ENCODE results near the gene CABYR.

CABYR gene

DNA sequence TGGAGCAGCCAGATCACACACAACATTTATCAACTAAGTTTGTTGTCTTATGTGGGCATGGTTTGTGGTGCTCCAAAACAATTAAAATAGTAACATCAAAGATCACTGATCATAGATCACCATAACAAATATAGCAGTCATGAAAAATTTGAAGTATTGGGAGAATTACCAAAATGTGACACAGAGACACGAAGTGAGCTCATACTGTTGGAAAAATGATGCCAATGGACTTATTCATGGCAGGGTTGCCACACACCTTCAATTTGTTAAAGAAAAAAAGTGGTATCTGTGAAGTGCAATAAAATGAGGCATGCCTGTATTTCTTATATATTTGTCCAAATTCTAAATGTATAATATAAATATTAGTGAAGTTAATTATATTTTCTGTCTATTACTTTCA lies 42.9 kb upstream of the CABYR start:
- Mint-ChIP-seq H3K27me3 (ENCODE audit: low read depth, poor library complexity) (peaks cover 4% of the 10 kb centered on the region), H3K9me3 (peaks cover 34% of the 10 kb centered on the region), H3K27ac (no peak overlapping the region), H3K4me3 (no peak overlapping the region), H3K4me1 (no peaks in the 10 kb centered on the region), H3K36me3 (ENCODE audit: low read depth) (peaks cover 75% of the 10 kb centered on the region)
- DNase-seq = no peak
- TF ChIP-seq, protein P1, sequence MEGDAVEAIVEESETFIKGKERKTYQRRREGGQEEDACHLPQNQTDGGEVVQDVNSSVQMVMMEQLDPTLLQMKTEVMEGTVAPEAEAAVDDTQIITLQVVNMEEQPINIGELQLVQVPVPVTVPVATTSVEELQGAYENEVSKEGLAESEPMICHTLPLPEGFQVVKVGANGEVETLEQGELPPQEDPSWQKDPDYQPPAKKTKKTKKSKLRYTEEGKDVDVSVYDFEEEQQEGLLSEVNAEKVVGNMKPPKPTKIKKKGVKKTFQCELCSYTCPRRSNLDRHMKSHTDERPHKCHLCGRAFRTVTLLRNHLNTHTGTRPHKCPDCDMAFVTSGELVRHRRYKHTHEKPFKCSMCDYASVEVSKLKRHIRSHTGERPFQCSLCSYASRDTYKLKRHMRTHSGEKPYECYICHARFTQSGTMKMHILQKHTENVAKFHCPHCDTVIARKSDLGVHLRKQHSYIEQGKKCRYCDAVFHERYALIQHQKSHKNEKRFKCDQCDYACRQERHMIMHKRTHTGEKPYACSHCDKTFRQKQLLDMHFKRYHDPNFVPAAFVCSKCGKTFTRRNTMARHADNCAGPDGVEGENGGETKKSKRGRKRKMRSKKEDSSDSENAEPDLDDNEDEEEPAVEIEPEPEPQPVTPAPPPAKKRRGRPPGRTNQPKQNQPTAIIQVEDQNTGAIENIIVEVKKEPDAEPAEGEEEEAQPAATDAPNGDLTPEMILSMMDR (IDR thresholded peaks at IDR 0.05) = no peak

DNA sequence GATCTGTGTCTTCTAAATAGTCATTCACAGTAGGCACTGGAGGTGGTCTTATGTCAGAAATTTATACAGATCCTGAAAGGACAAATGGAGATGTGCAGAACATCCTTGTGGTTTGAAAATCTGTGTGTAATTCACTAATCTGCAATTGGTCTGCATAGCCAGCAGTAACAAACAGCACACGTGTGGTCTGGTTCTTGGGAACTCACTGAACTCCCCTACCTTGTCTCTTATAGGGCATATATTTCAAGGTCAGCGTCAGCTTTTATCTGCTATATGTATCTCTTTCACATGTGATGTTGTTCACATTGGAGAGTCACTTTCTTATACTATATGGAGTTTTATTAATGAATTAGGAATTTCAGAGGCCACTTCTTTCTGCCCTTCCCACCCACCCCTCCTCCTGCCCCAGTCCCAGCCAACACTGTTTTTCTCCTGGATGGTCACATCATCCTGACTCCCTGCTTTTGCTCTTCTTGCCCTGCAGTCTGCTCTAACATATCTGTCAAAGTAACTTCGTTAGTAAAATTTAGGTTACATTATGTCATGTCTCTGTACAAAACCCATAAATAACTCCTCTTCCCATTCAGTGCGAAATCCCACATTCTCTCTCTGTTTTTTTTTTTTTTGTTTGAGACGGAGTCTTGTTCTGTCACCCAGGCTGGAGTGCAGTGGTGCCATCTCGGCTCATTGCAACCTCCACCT lies 35.4 kb upstream of the CABYR start:
- Mint-ChIP-seq H3K4me1 (peaks cover 5% of the 10 kb centered on the region), H3K36me3 (ENCODE audit: low read depth) (peaks cover 34% of the 10 kb centered on the region), H3K4me3 (no peak overlapping the region), H3K9me3 (peaks cover 8% of the 10 kb centered on the region), H3K27ac (no peak overlapping the region), H3K27me3 (ENCODE audit: low read depth, poor library complexity) (no peaks in the 10 kb centered on the region)
- TF ChIP-seq, protein P1 (IDR thresholded peaks at IDR 0.05) = no peak
- DNase-seq = no peak

DNA sequence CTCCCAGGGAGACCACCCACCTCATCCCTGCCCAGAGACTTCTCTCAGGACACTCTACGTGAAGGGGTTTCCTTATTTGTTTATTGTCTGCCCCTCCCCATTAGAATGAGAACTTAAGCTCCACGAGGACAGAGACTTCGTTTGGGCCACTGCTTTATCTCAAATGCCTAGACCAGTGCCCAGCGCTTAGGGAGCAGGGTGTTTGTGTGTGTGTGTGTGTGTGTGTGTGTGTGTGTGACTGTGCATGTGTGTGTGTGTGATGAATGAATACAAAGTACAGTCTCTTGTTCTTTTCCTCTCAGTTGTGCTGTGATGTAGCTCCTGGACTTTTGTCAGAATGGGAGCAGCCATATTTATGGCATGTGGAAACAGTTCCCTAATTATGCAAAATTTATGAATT lies 34.4 kb upstream of the CABYR start:
- no peaks in the 10 kb centered on the region for H3K27me3 Mint-ChIP-seq (ENCODE audit: low read depth, poor library complexity)
- no peak overlapping the region for H3K4me3 Mint-ChIP-seq
- H3K36me3 Mint-ChIP-seq (ENCODE audit: low read depth) = peaks cover 24% of the 10 kb centered on the region
- TF ChIP-seq, protein P1 (IDR thresholded peaks at IDR 0.05) = no peak
- no peak for DNase-seq
- no peaks in the 10 kb centered on the region for H3K9me3 Mint-ChIP-seq
- H3K4me1 Mint-ChIP-seq = peaks cover 5% of the 10 kb centered on the region
- H3K27ac Mint-ChIP-seq = peak overlapping the region; percentile 47

DNA sequence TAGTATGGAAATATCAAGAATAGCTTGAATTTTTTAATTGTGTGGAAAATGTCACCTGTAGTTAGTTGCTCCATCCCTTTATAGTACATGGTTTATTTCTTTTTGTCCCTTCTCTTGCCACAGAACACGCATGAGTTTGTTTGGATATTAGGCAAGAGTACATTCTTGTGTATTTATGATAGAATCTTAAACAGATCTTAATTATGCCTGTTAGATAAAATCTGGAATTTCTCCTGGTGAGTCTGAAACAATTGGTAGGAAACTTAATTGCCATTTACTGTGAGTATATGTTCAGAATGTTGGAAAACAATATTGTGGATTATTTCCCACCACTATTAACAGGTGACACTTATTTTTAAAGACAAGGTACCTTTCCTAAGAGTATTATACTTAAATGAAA lies 30.2 kb upstream of the CABYR start:
- TF ChIP-seq, protein P1 (IDR thresholded peaks at IDR 0.05) = no peak
- H3K36me3 Mint-ChIP-seq (ENCODE audit: low read depth) = peaks cover 7% of the 10 kb centered on the region
- H3K9me3 Mint-ChIP-seq = no peaks in the 10 kb centered on the region
- peaks cover 2% of the 10 kb centered on the region for H3K4me1 Mint-ChIP-seq
- no peak overlapping the region for H3K4me3 Mint-ChIP-seq
- H3K27me3 Mint-ChIP-seq (ENCODE audit: low read depth, poor library complexity) = no peaks in the 10 kb centered on the region
- DNase-seq = no peak
- no peak overlapping the region for H3K27ac Mint-ChIP-seq

DNA sequence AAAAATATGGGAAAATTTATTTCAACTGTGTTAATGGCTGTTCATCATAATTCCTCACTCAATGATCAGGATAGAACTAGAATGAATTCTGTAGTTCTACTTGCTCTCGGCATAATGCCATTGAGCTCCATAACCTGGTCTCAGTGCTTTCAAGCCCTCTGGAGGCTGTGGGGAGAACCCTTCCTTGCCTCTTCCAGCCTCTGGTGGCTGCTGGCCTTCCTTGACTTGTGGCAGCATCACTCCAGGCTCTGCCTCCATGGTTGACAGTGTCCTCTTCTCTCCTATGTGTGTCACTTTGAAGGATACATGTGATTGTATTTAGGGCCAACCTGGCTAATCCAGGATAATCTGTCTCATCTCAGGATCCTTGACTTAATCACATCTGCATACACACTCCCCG lies 26.9 kb upstream of the CABYR start:
- Mint-ChIP-seq H3K27ac (no peak overlapping the region), H3K27me3 (ENCODE audit: low read depth, poor library complexity) (no peaks in the 10 kb centered on the region), H3K36me3 (ENCODE audit: low read depth) (peaks cover 7% of the 10 kb centered on the region), H3K4me1 (no peaks in the 10 kb centered on the region), H3K9me3 (no peaks in the 10 kb centered on the region), H3K4me3 (no peak overlapping the region)
- TF ChIP-seq, protein P1 (IDR thresholded peaks at IDR 0.05) = no peak
- DNase-seq = no peak

DNA sequence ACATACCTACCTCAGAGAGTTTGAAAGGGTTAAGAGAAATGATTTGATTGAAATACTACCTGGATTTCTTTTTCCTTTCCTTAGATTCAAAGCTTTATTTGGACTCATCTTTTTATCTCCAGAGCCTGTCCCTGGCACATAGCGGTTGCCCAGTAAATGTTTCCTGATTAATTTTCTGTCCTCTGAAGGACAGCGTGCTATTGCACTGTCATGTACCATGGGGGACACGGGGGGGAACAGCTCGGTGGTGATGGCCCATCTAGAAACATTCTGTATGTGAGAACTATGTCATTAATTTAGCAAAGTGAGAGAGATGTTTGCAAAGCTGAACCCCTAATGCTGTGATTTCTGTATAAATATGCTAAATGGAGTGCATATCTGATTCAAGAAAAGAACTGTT lies 26.4 kb upstream of the CABYR start:
- H3K27ac Mint-ChIP-seq = no peak overlapping the region
- TF ChIP-seq, protein P1 (IDR thresholded peaks at IDR 0.05) = no peak
- no peak overlapping the region for H3K4me3 Mint-ChIP-seq

More for the DNA sequence above, 26.4 kb upstream of the CABYR start:
- no peak for DNase-seq
- peaks cover 4% of the 10 kb centered on the region for H3K36me3 Mint-ChIP-seq (ENCODE audit: low read depth)
- no peaks in the 10 kb centered on the region for H3K27me3 Mint-ChIP-seq (ENCODE audit: low read depth, poor library complexity)
- no peaks in the 10 kb centered on the region for H3K4me1 Mint-ChIP-seq
- no peaks in the 10 kb centered on the region for H3K9me3 Mint-ChIP-seq
